IPS DF 6.9 (cell line): ENCODE results near the gene CALCB.
"Not testable (repeated sequence)": the region's sequence is repeated elsewhere in the genome, so short reads cannot be mapped to it uniquely, and the experiment has no call there.

Experiments
- DNase-seq: peaks from one replicate; pipeline ENCODE4 v3.0.0-alpha.2; 2013; ENCODE audit warnings: low read depth, low spot score
- H3K27ac ChIP-seq: one replicate; pipeline ENCODE4 v1.5.1; 2013; ENCODE audit warnings: low read length, control low read depth
- H3K27me3 ChIP-seq: 2 replicates; pipeline ENCODE4 v1.6.1; 2013; ENCODE audit warnings: mild to moderate bottlenecking, low read length; ENCODE audit not compliant: control insufficient read depth, insufficient read depth
- H3K36me3 ChIP-seq: 2 replicates; pipeline ENCODE4 v1.6.1; 2013; ENCODE audit warnings: low read length; ENCODE audit not compliant: control insufficient read depth, insufficient read depth
- H3K4me1 ChIP-seq: 2 replicates; pipeline ENCODE4 v1.6.1; 2013; ENCODE audit warnings: low read length; ENCODE audit not compliant: control insufficient read depth, insufficient read depth
- H3K4me3 ChIP-seq: 2 replicates; pipeline ENCODE4 v1.5.1; 2013; ENCODE audit warnings: mild to moderate bottlenecking, low read length
- H3K9me3 ChIP-seq: 2 replicates; pipeline ENCODE4 v1.6.1; 2013; ENCODE audit warnings: low read length, inconsistent platforms; ENCODE audit not compliant: control insufficient read depth, insufficient read depth
- WGBS: extraction: QIAGEN DNeasy Blood & Tissue Kit; methylation state at CpG from one replicate; pipeline ENCODE4 v1.1.7; 2013; ENCODE audit warnings: mixed read lengths, missing lambda C conversion rate; ENCODE audit not compliant: insufficient read length, insufficient coverage; 5-methylcytosine and 5-hydroxymethylcytosine counted together

CALCB gene

GRCh38 chr11:15073361-15074205, at the start of gene CALCB:
TSS of gene CALCB (plus strand) at chr11:15073593. CDS start at chr11:15074719, 1,126 bp downstream.
- DNase-seq: no peak
- Histone ChIP-seq H3K4me3 (peak within 1 kb of the TSS; percentile 27; the same call in 1 of the 2 replicates), H3K4me1 (peaks cover 2% of the 10 kb centered on the region; the same call in 1 of the 2 replicates), H3K27ac (no peak within 1 kb of the TSS), H3K9me3 (no peaks in the 10 kb centered on the region), H3K36me3 (no peaks in the 10 kb centered on the region), H3K27me3 (peaks cover 16% of the 10 kb centered on the region; the same call in 1 of the 2 replicates)
- no CpG with 5 or more reads among the region's 60 CpGs for WGBS

GRCh38 chr11:15027011-15027410, 46.4 kb upstream of the CALCB start:
- Histone ChIP-seq H3K27ac (no peak overlapping the region), H3K4me3 (no peak overlapping the region), H3K9me3 (no peaks in the 10 kb centered on the region), H3K36me3 (no peaks in the 10 kb centered on the region), H3K27me3 (no peaks in the 10 kb centered on the region), H3K4me1 (no peaks in the 10 kb centered on the region)
- DNase-seq: no peak
- WGBS: no CpG with 5 or more reads among the region's 3 CpGs

- Histone ChIP-seq H3K4me1 (no peaks in the 10 kb centered on the region), H3K27me3 (no peaks in the 10 kb centered on the region), H3K9me3 (no peaks in the 10 kb centered on the region), H3K36me3 (no peaks in the 10 kb centered on the region), H3K27ac (no peak overlapping the region), H3K4me3 (no peak overlapping the region)
- WGBS: no CpG with 5 or more reads among the region's 2 CpGs
- no peak for DNase-seq
Observed at GRCh38 chr11:15027956-15028355, 45.4 kb upstream of the CALCB start.

- no peak overlapping the region for H3K27ac ChIP-seq
- no peak for DNase-seq
Observed at GRCh38 chr11:15028379-15028778, 45.0 kb upstream of the CALCB start.

GRCh38 chr11:15031945-15032344, 41.4 kb upstream of the CALCB start:
- not testable (repeated sequence) for DNase-seq, H3K9me3 ChIP-seq, H3K4me1 ChIP-seq, H3K27ac ChIP-seq, H3K27me3 ChIP-seq, H3K36me3 ChIP-seq, H3K4me3 ChIP-seq
- no CpG with 5 or more reads among the region's 4 CpGs for WGBS

More at GRCh38 chr11:15028379-15028778, 45.0 kb upstream of the CALCB start:
- Histone ChIP-seq H3K9me3 (no peaks in the 10 kb centered on the region), H3K4me1 (no peaks in the 10 kb centered on the region), H3K27me3 (no peaks in the 10 kb centered on the region), H3K4me3 (no peak overlapping the region), H3K36me3 (no peaks in the 10 kb centered on the region)

GRCh38 chr11:15034687-15035267, 38.6 kb upstream of the CALCB start:
- H3K36me3 ChIP-seq: no peaks in the 10 kb centered on the region
- no peaks in the 10 kb centered on the region for H3K9me3 ChIP-seq
- WGBS: no CpG with 5 or more reads among the region's 5 CpGs
- no peak for DNase-seq
- H3K27ac ChIP-seq: no peak overlapping the region
- no peaks in the 10 kb centered on the region for H3K27me3 ChIP-seq
- H3K4me3 ChIP-seq: no peak overlapping the region
- H3K4me1 ChIP-seq: no peaks in the 10 kb centered on the region

GRCh38 chr11:15035283-15035682, 38.1 kb upstream of the CALCB start:
- H3K27ac ChIP-seq: no peak overlapping the region
- no peaks in the 10 kb centered on the region for H3K36me3 ChIP-seq
- no peaks in the 10 kb centered on the region for H3K9me3 ChIP-seq
- DNase-seq: peak; percentile 22
- WGBS: no CpG with 5 or more reads among the region's 12 CpGs
- H3K4me1 ChIP-seq: no peaks in the 10 kb centered on the region
- H3K4me3 ChIP-seq: no peak overlapping the region
- H3K27me3 ChIP-seq: no peaks in the 10 kb centered on the region

GRCh38 chr11:15038963-15039362, 34.4 kb upstream of the CALCB start:
- H3K4me3 ChIP-seq: no peak overlapping the region
- no peaks in the 10 kb centered on the region for H3K36me3 ChIP-seq
- H3K4me1 ChIP-seq: no peaks in the 10 kb centered on the region
- no peak overlapping the region for H3K27ac ChIP-seq
- no peaks in the 10 kb centered on the region for H3K27me3 ChIP-seq
- H3K9me3 ChIP-seq: no peaks in the 10 kb centered on the region
- DNase-seq: no peak
- no CpG with 5 or more reads among the region's 2 CpGs for WGBS

GRCh38 chr11:15045209-15045608, 28.2 kb upstream of the CALCB start:
- no peak for DNase-seq
- H3K9me3 ChIP-seq: no peaks in the 10 kb centered on the region

GRCh38 chr11:15045891-15046290, 27.5 kb upstream of the CALCB start:
- no peaks in the 10 kb centered on the region for H3K4me1 ChIP-seq
- no peaks in the 10 kb centered on the region for H3K27me3 ChIP-seq
- no peak for DNase-seq
- no peak overlapping the region for H3K4me3 ChIP-seq
- H3K36me3 ChIP-seq: no peaks in the 10 kb centered on the region
- no CpG with 5 or more reads among the region's 2 CpGs for WGBS
- no peak overlapping the region for H3K27ac ChIP-seq
- no peaks in the 10 kb centered on the region for H3K9me3 ChIP-seq

More at GRCh38 chr11:15045209-15045608, 28.2 kb upstream of the CALCB start:
- H3K27me3 ChIP-seq: no peaks in the 10 kb centered on the region
- H3K4me1 ChIP-seq: no peaks in the 10 kb centered on the region
- H3K27ac ChIP-seq: no peak overlapping the region
- H3K4me3 ChIP-seq: no peak overlapping the region
- H3K36me3 ChIP-seq: no peaks in the 10 kb centered on the region

- WGBS: no CpG with 5 or more reads among the region's 3 CpGs
- H3K27me3 ChIP-seq, H3K27ac ChIP-seq, H3K4me3 ChIP-seq, H3K36me3 ChIP-seq, H3K9me3 ChIP-seq, H3K4me1 ChIP-seq, DNase-seq: not testable (repeated sequence)
Observed at GRCh38 chr11:15046673-15047072, 26.7 kb upstream of the CALCB start.
